HepG2 (cell line): Measurements from ENCODE around the gene AAMP. TPM values are rescaled to one million over a fixed set of nuclear protein-coding genes. Genes with fewer than 3 reads are reported as not detected.
A peak's percentile ranks its signal among the peaks of the same experiment; 100 is the strongest.

Experiments used
- CBX2 ChIP-seq, 2 experiments: fragments of 200-600 bp in 1 of 2; sonication (generic); formaldehyde crosslinking in 1 of 2; IDR thresholded peaks; 2 replicates each; pipeline versions ENCODE4 v1.7.0 to v1.8.1; 2018 to 2022; ENCODE audit warnings: low read depth in 2 of 2, low read length in 1 of 2, mild to moderate bottlenecking in 1 of 2, missing genetic modification reagents in 1 of 2
- CREB3 ChIP-seq: sonication (generic); formaldehyde crosslinking; IDR thresholded peaks from 2 replicates; pipeline ENCODE4 v1.5.0; 2020; ENCODE audit warnings: missing genetic modification reagents
- DZIP1 ChIP-seq: sonication (generic); formaldehyde crosslinking; IDR thresholded peaks from 2 replicates; pipeline ENCODE4 v1.5.0; 2020; ENCODE audit warnings: mild to moderate bottlenecking, missing genetic modification reagents
- FOXO1 ChIP-seq: sonication (generic); formaldehyde crosslinking; IDR thresholded peaks from 2 replicates; pipeline ENCODE4 v1.4.0; 2020; ENCODE audit warnings: missing genetic modification reagents
- HMGXB4 ChIP-seq, 2 experiments: sonication (generic) in 1 of 2; formaldehyde crosslinking in 1 of 2; IDR thresholded peaks; 2 replicates each; pipeline versions ENCODE4 v1.4.0 to v1.6.1; 2018 to 2020; ENCODE audit warnings: missing genetic modification reagents in 2 of 2, borderline replicate concordance in 1 of 2, low read depth in 1 of 2, mild to moderate bottlenecking in 1 of 2, missing biosample characterization in 1 of 2
- HNRNPUL1 ChIP-seq: fragments of 200-400 bp; formaldehyde crosslinking; IDR thresholded peaks from 2 replicates; pipeline ENCODE4 v1.6.1; 2017; ENCODE audit warnings: low read depth, mild to moderate bottlenecking, low read length, moderate library complexity
- JUNB ChIP-seq: sonication (generic); formaldehyde crosslinking; IDR thresholded peaks from 2 replicates; pipeline ENCODE4 v1.8.0; 2022; ENCODE audit warnings: missing genetic modification reagents, mild to moderate bottlenecking, borderline replicate concordance
- KLF12 ChIP-seq: sonication (generic); formaldehyde crosslinking; IDR thresholded peaks from 2 replicates; pipeline ENCODE4 v1.4.0; 2020; ENCODE audit warnings: missing genetic modification reagents, borderline replicate concordance
- MED1 ChIP-seq: sonication (generic); formaldehyde crosslinking; IDR thresholded peaks from 2 replicates; pipeline ENCODE4 v1.4.0; 2020; ENCODE audit warnings: missing genetic modification reagents
- MED13 ChIP-seq: sonication (generic); formaldehyde crosslinking; IDR thresholded peaks from 2 replicates; pipeline ENCODE4 v1.5.0; 2020; ENCODE audit warnings: missing genetic modification reagents
- NFE2L2 ChIP-seq: fragments of 150-350 bp; IDR thresholded peaks from 2 replicates; pipeline ENCODE4 v1.6.1; 2014; ENCODE audit warnings: low read length
- NR3C1 ChIP-seq: sonication (generic); formaldehyde crosslinking; IDR thresholded peaks from 2 replicates; pipeline ENCODE4 v1.4.0; 2020; ENCODE audit warnings: missing genetic modification reagents
- POLR2AphosphoS2 ChIP-seq: IDR thresholded peaks from 2 replicates; pipeline ENCODE4 v1.6.1; 2011; ENCODE audit warnings: low read depth, low read length, improper control_type of control experiment
- RFX3 ChIP-seq: IDR thresholded peaks from 2 replicates; pipeline ENCODE4 v1.6.1; 2016; ENCODE audit warnings: missing biosample characterization, missing genetic modification reagents
- TEF ChIP-seq: sonication (generic); formaldehyde crosslinking; IDR thresholded peaks from 2 replicates; pipeline ENCODE4 v1.5.0; 2020; ENCODE audit warnings: missing genetic modification reagents
- THAP11 ChIP-seq: IDR thresholded peaks from 2 replicates; pipeline ENCODE4 v1.6.1; 2016; ENCODE audit warnings: missing biosample characterization, missing genetic modification reagents
- ZBTB7B ChIP-seq: sonication (generic); formaldehyde crosslinking; IDR thresholded peaks from 2 replicates; pipeline ENCODE4 v1.4.0; 2020; ENCODE audit warnings: missing genetic modification reagents
- ZKSCAN8 ChIP-seq: IDR thresholded peaks from 2 replicates; pipeline ENCODE4 v1.6.1; 2016; ENCODE audit warnings: borderline replicate concordance, missing genetic modification reagents, missing compliant biosample characterization
- ZMYM4 ChIP-seq: sonication (generic); formaldehyde crosslinking; IDR thresholded peaks from 2 replicates; pipeline ENCODE4 v1.8.1; 2023; ENCODE audit warnings: mild to moderate bottlenecking, missing genetic modification reagents
- ZNF251 ChIP-seq: sonication (generic); formaldehyde crosslinking; IDR thresholded peaks from 2 replicates; pipeline ENCODE4 v1.9.0; 2021; ENCODE audit warnings: mild to moderate bottlenecking, missing genetic modification reagents
- ZNF329 ChIP-seq: sonication (generic); formaldehyde crosslinking; IDR thresholded peaks from 2 replicates; pipeline ENCODE4 v1.9.0; 2021; ENCODE audit warnings: low read depth, mild to moderate bottlenecking, missing genetic modification reagents
- ZNF331 ChIP-seq: sonication (generic); formaldehyde crosslinking; IDR thresholded peaks from 2 replicates; pipeline ENCODE4 v1.4.0; 2020; ENCODE audit warnings: missing genetic modification reagents
- ZNF496 ChIP-seq: sonication (generic); formaldehyde crosslinking; IDR thresholded peaks from 2 replicates; pipeline ENCODE4 v1.8.1; 2023; ENCODE audit warnings: mild to moderate bottlenecking, moderate library complexity, missing genetic modification reagents; ENCODE audit not compliant: insufficient replicate concordance
- ZNF547 ChIP-seq: sonication (generic); formaldehyde crosslinking; IDR thresholded peaks from 2 replicates; pipeline ENCODE4 v1.5.1; 2020; ENCODE audit warnings: mild to moderate bottlenecking, missing genetic modification reagents
- ZNF7 ChIP-seq: IDR thresholded peaks from 2 replicates; pipeline ENCODE4 v1.6.1; 2016; ENCODE audit warnings: missing biosample characterization, missing genetic modification reagents
- polyA plus RNA-seq, 8 experiments: library from polyadenylated mRNA; depleted of rRNA in 3 of 8; stranded (reverse) in 7 of 8; unstranded in 1 of 8; fragments of >200 nt; fragmentation: Illumina TruSeq in 4 of 8; extraction: Trizol in 4 of 8; gene quantifications; 2 replicates each; pipeline versions ENCODE4 v1.2.1 to v1.2.3, GENCODE V29; 2011 to 2016; ENCODE audit warnings: low read depth in 4 of 8, missing spikeins in 1 of 8, mixed read lengths in 1 of 8; ENCODE audit not compliant: insufficient read depth in 1 of 8
- total RNA-seq, 5 experiments: library from RNA; depleted of rRNA; stranded (reverse); fragments of >200 nt; fragmentation: Illumina TruSeq; extraction: Trizol; gene quantifications; 2 replicates each; pipeline ENCODE4 v1.2.3, GENCODE V29; 2016; ENCODE audit warnings: low read depth in 1 of 5

Gene AAMP
- total and polyA plus RNA-seq, 2 of the 13 experiments (the other 11 are each of a cell fraction or from before 2014, with no cell fraction given) = 110 to 186 TPM

- peak; percentile 49 for TF ChIP-seq ZNF7
- TF ChIP-seq THAP11 (CRISPR knock-in tag) = peak; percentile 73
- TF ChIP-seq NFE2L2 = peak; percentile 27; the same call in 1 of the 2 replicates
- peak; percentile 69; the same call in 1 of the 2 replicates for TF ChIP-seq ZNF547
- peak; percentile 90 for TF ChIP-seq ZNF331
- TF ChIP-seq ZKSCAN8 (CRISPR knock-in tag) = peak; percentile 49; the same call in 1 of the 2 replicates
- TF ChIP-seq MED1 = peak; percentile 82
- TF ChIP-seq HNRNPUL1 = no peak
- no peak for TF ChIP-seq TEF
- no peak for TF ChIP-seq ZNF329 (CRISPR knock-in tag)
- TF ChIP-seq NR3C1 (CRISPR knock-in tag) = no peak
- no peak for TF ChIP-seq CREB3 (CRISPR knock-in tag)
- no peak for TF ChIP-seq POLR2AphosphoS2
- TF ChIP-seq ZMYM4 (CRISPR knock-in tag) = peak; percentile 79
- TF ChIP-seq JUNB (CRISPR knock-in tag) = no peak
- peak; percentile 91 to 94 for TF ChIP-seq HMGXB4 (CRISPR knock-in tag; IDR thresholded peaks at IDR 0.05; ENCODE audit: borderline replicate concordance in 1 of 2, low read depth in 1 of 2)
- TF ChIP-seq ZNF496 = no peak
- no peak for TF ChIP-seq ZNF251 (CRISPR knock-in tag)
- TF ChIP-seq DZIP1 (CRISPR knock-in tag) = no peak
- no peak for TF ChIP-seq KLF12 (CRISPR knock-in tag)
- no peak for TF ChIP-seq RFX3 (CRISPR knock-in tag)
- TF ChIP-seq ZBTB7B (CRISPR knock-in tag) = peak; percentile 75; the same call in 1 of the 2 replicates
- TF ChIP-seq MED13 (CRISPR knock-in tag) = no peak
- no peak for TF ChIP-seq CBX2 (IDR thresholded peaks at IDR 0.05; ENCODE audit: low read depth, low read length)
- no peak for TF ChIP-seq CBX2 (CRISPR knock-in tag; IDR thresholded peaks at IDR 0.05; ENCODE audit: low read depth)
- peak; percentile 32; the same call in 1 of the 2 replicates for TF ChIP-seq FOXO1 (CRISPR knock-in tag)
These were observed 31.4 kb upstream of the AAMP start (continued) for GRCh38 chr2:218301176-218301819.
